K562 (cell line): ENCODE data around the gene PCNX2. TPM values are rescaled to one million over a fixed set of nuclear protein-coding genes. Genes with fewer than 3 reads are reported as not detected.

Source experiments
- ATAC-seq: fragments of 200-7000 bp; cut with Tn5 transposase; 3 replicates; pipeline ENCODE4 v1.9.1; 2020; ENCODE audit warnings: moderate library complexity
- BruUV-seq: library from RNA; stranded (reverse); fragments of 400-500 nt; replicated peaks from 2 replicates; lab custom pipeline; 2021; lab: Mats Ljungman, UMichigan
- CTCF ChIA-PET: fragments of 300-600 bp; formaldehyde crosslinking; extraction: SDS; loops from one replicate; lab custom pipeline; 2021; ENCODE audit warnings: low intra/inter-chr PET ratio; lab: Yijun Ruan, JAX
- POLR2A ChIA-PET: fragments of 300-600, 350-650 bp; sonication (Branson Sonifier 250); formaldehyde crosslinking; extraction: SDS; loops from one replicate; lab custom pipeline; 2021; ENCODE audit warnings: antibody characterized with exemption, inconsistent platforms; lab: Yijun Ruan, JAX
- DNase-seq, 4 experiments: peaks; one replicate each; pipeline versions ENCODE4 v3.0.0 to v3.0.0-alpha.2; 2011 to 2018; ENCODE audit warnings: low spot score in 3 of 4, mixed read lengths in 3 of 4; ENCODE audit errors: extremely low read depth in 1 of 4
- FAIRE-seq: peaks from 2 replicates; lab custom pipeline; 2011; peaks lifted over from hg19 to GRCh38; lab: Jason Lieb, UNC
- H2AFZ ChIP-seq: 2 replicates; pipeline ENCODE4 v1.6.0; 2011; ENCODE audit warnings: low read depth, low read length, control low read depth, inconsistent platforms
- H3K27ac ChIP-seq: fragments of 200-600 bp; 3 replicates; pipeline ENCODE4 v1.8.0; 2011; ENCODE audit warnings: low read depth, mild to moderate bottlenecking, control low read depth, inconsistent platforms, low read length, moderate library complexity, mixed read lengths; ENCODE audit errors: extremely low read depth
- H3K27me3 ChIP-seq, 2 experiments: fragments of 300-600 bp in 1 of 2; 2 replicates in 1 of 2; 3 replicates in 1 of 2; pipeline versions ENCODE4 v1.6.0 to v1.8.0; 2011; ENCODE audit warnings: inconsistent platforms in 2 of 2, low read length in 2 of 2, mild to moderate bottlenecking in 1 of 2, mixed read lengths in 1 of 2, moderate library complexity in 1 of 2; ENCODE audit not compliant: control insufficient read depth in 2 of 2, insufficient read depth in 2 of 2
- H3K36me3 ChIP-seq: fragments of 300-600 bp; 3 replicates; pipeline ENCODE4 v1.8.0; 2011; ENCODE audit warnings: mild to moderate bottlenecking, low read length, inconsistent platforms; ENCODE audit not compliant: control insufficient read depth, insufficient read depth
- H3K4me1 ChIP-seq, 2 experiments: fragments of 200-600 bp in 1 of 2; replicated peaks in 1 of 2; 2 replicates in 1 of 2; 3 replicates in 1 of 2; pipeline versions ENCODE4 v1.5.1 to v1.8.0; 2011; ENCODE audit warnings: inconsistent platforms in 2 of 2, low read length in 2 of 2, mild to moderate bottlenecking in 1 of 2, mixed read lengths in 1 of 2, moderate library complexity in 1 of 2; ENCODE audit not compliant: control insufficient read depth in 2 of 2, insufficient read depth in 2 of 2
- H3K4me2 ChIP-seq: 2 replicates; pipeline ENCODE4 v1.6.1; 2011; ENCODE audit warnings: low read length, control low read depth, inconsistent platforms, mixed read lengths; ENCODE audit not compliant: insufficient read depth
- H3K4me3 ChIP-seq: fragments of 200-600 bp; sonication (generic), shearing (Covaris generic); 2 replicates; pipeline ENCODE4 v1.5.1; 2016; ENCODE audit warnings: control low read depth, inconsistent platforms
- H3K79me2 ChIP-seq: fragments of 200-600 bp; 3 replicates; pipeline ENCODE4 v1.8.0; 2011; ENCODE audit warnings: low read length, inconsistent platforms; ENCODE audit not compliant: control insufficient read depth, insufficient read depth
- H3K9ac ChIP-seq, 2 experiments: 2 replicates each; pipeline versions ENCODE4 v1.6.0 to v1.6.1; 2011; ENCODE audit warnings: low read depth in 2 of 2, low read length in 2 of 2, control low read depth in 1 of 2, inconsistent platforms in 1 of 2, mild to moderate bottlenecking in 1 of 2, mixed read lengths in 1 of 2; ENCODE audit not compliant: insufficient read depth in 1 of 2
- H3K9me1 ChIP-seq: one replicate; pipeline ENCODE4 v1.6.0; 2011; ENCODE audit warnings: inconsistent platforms, mild to moderate bottlenecking, low read length, moderate library complexity; ENCODE audit not compliant: control insufficient read depth, insufficient read depth
- H3K9me3 ChIP-seq: replicated peaks from 2 replicates; pipeline ENCODE4 v1.5.1; 2011; ENCODE audit warnings: low read depth, low read length, inconsistent platforms; ENCODE audit not compliant: control insufficient read depth, insufficient read depth
- H4K20me1 ChIP-seq: replicated peaks from 2 replicates; pipeline ENCODE4 v1.6.1; 2011; ENCODE audit warnings: low read length, inconsistent platforms, mixed read lengths; ENCODE audit not compliant: control insufficient read depth, insufficient read depth
- ETV1 ChIP-seq: fragments of 450-650 bp; conservative IDR thresholded peaks from 2 replicates; pipeline ENCODE4 v1.6.1; 2016; ENCODE audit warnings: missing genetic modification characterization, control low read depth, low read depth, missing compliant biosample characterization
- FOXP1 ChIP-seq: sonication (generic); formaldehyde crosslinking; IDR thresholded peaks from 2 replicates; pipeline ENCODE4 v1.8.0; 2022; ENCODE audit warnings: mild to moderate bottlenecking, missing genetic modification reagents
- KHSRP ChIP-seq: fragments of 450-650 bp; IDR thresholded peaks from 2 replicates; pipeline ENCODE4 v1.6.1; 2017
- NR3C1 ChIP-seq: sonication (generic); formaldehyde crosslinking; IDR thresholded peaks from 2 replicates; pipeline ENCODE4 v1.8.1; 2022; ENCODE audit warnings: missing genetic modification reagents
- PML ChIP-seq: IDR thresholded peaks from 2 replicates; pipeline ENCODE4 v1.6.1; 2012; ENCODE audit warnings: low read length, inconsistent platforms
- ZBTB49 ChIP-seq: sonication (generic); formaldehyde crosslinking; IDR thresholded peaks from 2 replicates; pipeline ENCODE4 v1.8.0; 2022; ENCODE audit warnings: missing genetic modification reagents, mild to moderate bottlenecking, borderline replicate concordance
- ZHX1 ChIP-seq: fragments of 150-350 bp; conservative IDR thresholded peaks from 2 replicates; pipeline ENCODE4 v1.6.1; 2014; ENCODE audit warnings: low read length
- ZNF75A ChIP-seq: fragments of 450-650 bp; formaldehyde crosslinking; IDR thresholded peaks from 2 replicates; pipeline ENCODE4 v1.4.0; 2020; ENCODE audit warnings: mild to moderate bottlenecking
- ZNF77 ChIP-seq: fragments of 250-450 bp; sonication (Bioruptor Pico); IDR thresholded peaks from 2 replicates; pipeline ENCODE4 v1.5.0; 2020
- WGBS: fragments of 100-300 bp; shearing (Covaris generic); methylation state at CpG from one replicate; pipeline ENCODE4 v1.1.6; 2016; ENCODE audit warnings: low coverage, mixed read lengths; ENCODE audit not compliant: insufficient coverage; ENCODE audit errors: missing lambda C conversion rate; 5-methylcytosine and 5-hydroxymethylcytosine counted together
- in situ Hi-C: fragments of 300-500 bp; cut with MboI; formaldehyde crosslinking; loops from 4 replicates; pipeline ENCODE4 v1.15.0; 2018; ENCODE audit warnings: inconsistent platforms, mixed read lengths
- intact Hi-C: fragments of 100-400 bp; cut with micrococcal nuclease; formaldehyde crosslinking; loops from 2 replicates; pipeline ENCODE4 v1.14.2; 2022
- polyA plus RNA-seq, 8 experiments: library from polyadenylated mRNA; depleted of rRNA in 4 of 8; stranded (reverse) in 5 of 8; unstranded in 3 of 8; fragments of >200 nt; fragmentation: Nextera tagmentation in 2 of 8; fragmentation: Illumina TruSeq in 1 of 8; extraction: Ambion mirVana in 2 of 8; extraction: Trizol in 1 of 8; gene quantifications; 2 replicates each; pipeline versions ENCODE4 v1.2.1 to v1.2.3, GENCODE V29; 2011 to 2014; ENCODE audit warnings: inconsistent platforms in 1 of 8, missing spikeins in 1 of 8
- total RNA-seq, 7 experiments: library from RNA; depleted of rRNA in 6 of 7; stranded (reverse); fragments of >200 nt in 6 of 7; fragmentation: Illumina TruSeq in 2 of 7; extraction: Trizol in 2 of 7; gene quantifications; 2 replicates each; pipeline versions ENCODE4 v1.2.1 to v1.2.3, GENCODE V29; 2011 to 2021; ENCODE audit warnings: low replicate concordance in 1 of 7
- TF ChIP-seq, protein P1 (sequence below): fragments of 250-450 bp; sonication (Bioruptor Pico); IDR thresholded peaks from 2 replicates; pipeline ENCODE4 v1.4.0; 2020; ENCODE audit warnings: mild to moderate bottlenecking

Gene PCNX2
- total and polyA plus RNA-seq, 9 of the 15 experiments (the other 6 are each of a cell fraction or from before 2014, with no cell fraction given): 0.07 to 0.33 TPM; not detected in 7

GRCh38 chr1:233168384-233168783 is 127.1 kb downstream of the PCNX2 start:
- TF ChIP-seq ZHX1 (no peak), ZNF77 (CRISPR knock-in tag) (no peak), FOXP1 (CRISPR knock-in tag) (no peak), ZBTB49 (CRISPR knock-in tag) (no peak), ETV1 (no peak), KHSRP (no peak), PML (no peak), NR3C1 (CRISPR knock-in tag) (no peak), ZNF75A (CRISPR knock-in tag) (no peak)
- TF ChIP-seq, protein P1, sequence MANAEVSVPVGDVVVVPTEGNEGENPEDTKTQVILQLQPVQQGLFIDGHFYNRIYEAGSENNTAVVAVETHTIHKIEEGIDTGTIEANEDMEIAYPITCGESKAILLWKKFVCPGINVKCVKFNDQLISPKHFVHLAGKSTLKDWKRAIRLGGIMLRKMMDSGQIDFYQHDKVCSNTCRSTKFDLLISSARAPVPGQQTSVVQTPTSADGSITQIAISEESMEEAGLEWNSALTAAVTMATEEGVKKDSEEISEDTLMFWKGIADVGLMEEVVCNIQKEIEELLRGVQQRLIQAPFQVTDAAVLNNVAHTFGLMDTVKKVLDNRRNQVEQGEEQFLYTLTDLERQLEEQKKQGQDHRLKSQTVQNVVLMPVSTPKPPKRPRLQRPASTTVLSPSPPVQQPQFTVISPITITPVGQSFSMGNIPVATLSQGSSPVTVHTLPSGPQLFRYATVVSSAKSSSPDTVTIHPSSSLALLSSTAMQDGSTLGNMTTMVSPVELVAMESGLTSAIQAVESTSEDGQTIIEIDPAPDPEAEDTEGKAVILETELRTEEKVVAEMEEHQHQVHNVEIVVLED: no peak
- ChIA-PET POLR2A (no interaction called here), CTCF (no interaction called here)
- FAIRE-seq: no peak
- 0% methylated on average over 1 of the region's 1 CpG for WGBS
- no peak overlapping the region for H3K4me2 ChIP-seq
- H3K27ac ChIP-seq: no peak overlapping the region
- intact Hi-C loops: no loop called here
- in situ Hi-C loops: no loop called here
- H2AFZ ChIP-seq: no peak overlapping the region
- BruUV-seq: no TSS peak
- no peaks in the 10 kb centered on the region for H3K79me2 ChIP-seq
- H3K9me1 ChIP-seq: no peaks in the 10 kb centered on the region
- no peaks in the 10 kb centered on the region for H3K27me3 ChIP-seq
- no peaks in the 10 kb centered on the region for H3K36me3 ChIP-seq
- no peaks in the 10 kb centered on the region for H3K9me3 ChIP-seq
- no peaks in the 10 kb centered on the region for H4K20me1 ChIP-seq
- H3K9ac ChIP-seq: no peak overlapping the region
- no peaks in the 10 kb centered on the region for H3K4me1 ChIP-seq
- H3K4me3 ChIP-seq: no peak overlapping the region
- DNase-seq: no peak
- no peak for ATAC-seq
